ENCODE measurements around the gene TRIM10.

Gene TRIM10

GRCh38 chr6:30160785-30161531 lies at the start of gene TRIM10:
Gene TRIM10 (minus strand): TSS chr6:30161211. CDS start chr6:30160858, 353 bp downstream.
- no peak for DNase-seq

GRCh38 chr6:30207619-30208295 lies 46.7 kb upstream of the TRIM10 start:
- DNase-seq: no peak

- no peak for DNase-seq
Measured at GRCh38 chr6:30206799-30207618, 46.0 kb upstream of the TRIM10 start.

GRCh38 chr6:30206152-30206551 lies 45.1 kb upstream of the TRIM10 start:
- DNase-seq: no peak

- DNase-seq: no peak
Measured at GRCh38 chr6:30204116-30204515, 43.1 kb upstream of the TRIM10 start.

GRCh38 chr6:30202366-30202765 lies 41.4 kb upstream of the TRIM10 start:
- DNase-seq: no peak

- no peak for DNase-seq
Measured at GRCh38 chr6:30200551-30201281, 39.7 kb upstream of the TRIM10 start.

- DNase-seq: no peak
Measured at GRCh38 chr6:30198166-30199084, 37.4 kb upstream of the TRIM10 start.

- no peak for DNase-seq
Measured at GRCh38 chr6:30196376-30196775, 35.4 kb upstream of the TRIM10 start.

- DNase-seq: no peak
Measured at GRCh38 chr6:30195951-30196350, 34.9 kb upstream of the TRIM10 start.

GRCh38 chr6:30194797-30195690 lies 34.0 kb upstream of the TRIM10 start:
- DNase-seq: no peak

- DNase-seq: no peak
Measured at GRCh38 chr6:30192076-30192475, 31.1 kb upstream of the TRIM10 start.

- DNase-seq: no peak
Measured at GRCh38 chr6:30188541-30188940, 27.5 kb upstream of the TRIM10 start.

- DNase-seq: no peak
Measured at GRCh38 chr6:30185846-30186484, 25.0 kb upstream of the TRIM10 start.

- no peak for DNase-seq
Measured at GRCh38 chr6:30184417-30185031, 23.5 kb upstream of the TRIM10 start.

GRCh38 chr6:30180145-30180544 lies 19.1 kb upstream of the TRIM10 start:
- no peak for DNase-seq

- DNase-seq: no peak
Measured at GRCh38 chr6:30178837-30179236, 17.8 kb upstream of the TRIM10 start.

GRCh38 chr6:30175765-30176164 lies 14.8 kb upstream of the TRIM10 start:
- DNase-seq: no peak

- no peak for DNase-seq
Measured at GRCh38 chr6:30172681-30173080, 11.7 kb upstream of the TRIM10 start.

Data from NCI-H774 (cell line).